ENCODE results near the gene TIPARP.

DNA sequence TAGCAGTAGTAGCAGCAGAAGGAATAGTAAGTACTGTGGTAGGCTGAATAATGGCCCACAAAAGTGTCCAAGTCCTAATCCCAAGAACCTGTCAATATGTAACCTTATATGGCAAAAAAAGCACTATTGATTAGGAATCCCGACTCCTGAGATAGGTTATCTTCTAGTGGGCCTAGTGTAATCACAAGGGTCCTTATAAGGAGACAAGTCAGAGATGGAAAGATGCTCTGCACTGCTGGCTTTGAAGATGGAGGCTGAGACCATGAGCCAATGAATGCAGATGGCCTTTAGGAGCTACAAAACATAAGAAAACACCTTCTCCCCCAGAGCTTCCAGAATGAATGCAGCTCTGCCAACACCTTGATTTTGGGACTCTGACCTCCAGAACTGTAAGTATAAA is 36.0 kb downstream of the TIPARP start:
- TF ChIP-seq EZH2 (IDR thresholded peaks at IDR 0.05; ENCODE audit: low read length, missing control alignments) = no peak
- TF ChIP-seq, protein P1, sequence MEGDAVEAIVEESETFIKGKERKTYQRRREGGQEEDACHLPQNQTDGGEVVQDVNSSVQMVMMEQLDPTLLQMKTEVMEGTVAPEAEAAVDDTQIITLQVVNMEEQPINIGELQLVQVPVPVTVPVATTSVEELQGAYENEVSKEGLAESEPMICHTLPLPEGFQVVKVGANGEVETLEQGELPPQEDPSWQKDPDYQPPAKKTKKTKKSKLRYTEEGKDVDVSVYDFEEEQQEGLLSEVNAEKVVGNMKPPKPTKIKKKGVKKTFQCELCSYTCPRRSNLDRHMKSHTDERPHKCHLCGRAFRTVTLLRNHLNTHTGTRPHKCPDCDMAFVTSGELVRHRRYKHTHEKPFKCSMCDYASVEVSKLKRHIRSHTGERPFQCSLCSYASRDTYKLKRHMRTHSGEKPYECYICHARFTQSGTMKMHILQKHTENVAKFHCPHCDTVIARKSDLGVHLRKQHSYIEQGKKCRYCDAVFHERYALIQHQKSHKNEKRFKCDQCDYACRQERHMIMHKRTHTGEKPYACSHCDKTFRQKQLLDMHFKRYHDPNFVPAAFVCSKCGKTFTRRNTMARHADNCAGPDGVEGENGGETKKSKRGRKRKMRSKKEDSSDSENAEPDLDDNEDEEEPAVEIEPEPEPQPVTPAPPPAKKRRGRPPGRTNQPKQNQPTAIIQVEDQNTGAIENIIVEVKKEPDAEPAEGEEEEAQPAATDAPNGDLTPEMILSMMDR (conservative IDR thresholded peaks at IDR 0.05 in 1 of 2, IDR thresholded peaks at IDR 0.05 in 1 of 2; ENCODE audit: low read depth in 1 of 2, low read length in 2 of 2) = no peak
